NCI-H510A (cell line): ENCODE results near the gene LAMA4.
"Not testable (repeated sequence)": the region's sequence is repeated elsewhere in the genome, so short reads cannot be mapped to it uniquely, and the experiment has no call there.

Experiments used
- DNase-seq: peaks from one replicate; lab custom pipeline; 2025; lab: John Stamatoyannopoulos, UW

The LAMA4 gene

DNA sequence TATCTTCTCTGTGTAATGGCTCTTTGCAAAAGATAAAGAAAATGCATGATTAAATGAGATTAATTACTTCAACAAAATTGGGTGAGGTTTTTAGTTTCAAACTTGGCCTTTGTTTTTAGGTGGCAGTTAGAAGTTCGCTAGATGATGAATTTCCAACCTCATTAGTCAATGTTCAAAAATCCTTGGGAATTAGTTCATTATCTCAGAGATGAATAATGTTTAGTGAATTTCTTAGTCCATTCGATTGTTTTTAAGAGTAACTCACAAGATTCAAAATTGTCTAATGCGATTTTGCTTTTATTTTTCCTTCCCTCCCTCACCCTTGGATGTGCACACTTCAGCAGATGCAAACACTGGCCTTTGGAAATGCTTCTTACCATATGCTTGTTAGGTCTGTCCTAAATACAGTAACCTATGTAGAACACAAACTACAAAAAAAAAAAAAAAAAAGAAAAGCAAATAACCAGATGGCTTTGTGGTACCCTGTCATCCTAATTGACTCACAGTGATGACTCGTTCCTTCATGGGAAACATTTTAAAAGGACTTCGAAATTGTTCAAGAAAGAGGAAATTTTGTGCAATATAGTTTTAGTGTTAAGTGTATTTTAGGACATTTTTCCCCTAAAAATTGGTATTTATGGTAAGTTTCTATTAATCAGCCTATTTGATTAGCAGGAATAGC, 100.3 kb downstream of the LAMA4 start:
- DNase-seq, result no peak

DNA sequence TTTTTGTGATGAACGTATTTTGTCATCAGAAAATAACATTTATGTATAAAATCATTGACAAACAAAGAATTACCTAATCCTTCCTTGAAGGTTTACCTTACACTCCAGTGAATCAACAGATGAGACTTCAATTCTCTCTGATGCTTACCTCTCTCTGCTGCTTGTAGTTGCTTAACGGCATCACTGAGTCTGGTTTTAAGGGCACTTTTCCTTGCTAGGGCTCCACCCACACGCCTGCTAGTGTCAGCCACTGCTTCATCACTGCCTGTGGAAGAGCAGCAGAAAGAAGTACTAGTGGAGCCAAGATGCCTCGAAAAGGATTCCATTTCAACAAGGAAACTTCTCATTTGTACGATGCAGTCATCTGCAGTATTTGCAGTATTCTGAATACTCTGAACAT, 104.0 kb downstream of the LAMA4 start:
- DNase-seq, result no peak

DNA sequence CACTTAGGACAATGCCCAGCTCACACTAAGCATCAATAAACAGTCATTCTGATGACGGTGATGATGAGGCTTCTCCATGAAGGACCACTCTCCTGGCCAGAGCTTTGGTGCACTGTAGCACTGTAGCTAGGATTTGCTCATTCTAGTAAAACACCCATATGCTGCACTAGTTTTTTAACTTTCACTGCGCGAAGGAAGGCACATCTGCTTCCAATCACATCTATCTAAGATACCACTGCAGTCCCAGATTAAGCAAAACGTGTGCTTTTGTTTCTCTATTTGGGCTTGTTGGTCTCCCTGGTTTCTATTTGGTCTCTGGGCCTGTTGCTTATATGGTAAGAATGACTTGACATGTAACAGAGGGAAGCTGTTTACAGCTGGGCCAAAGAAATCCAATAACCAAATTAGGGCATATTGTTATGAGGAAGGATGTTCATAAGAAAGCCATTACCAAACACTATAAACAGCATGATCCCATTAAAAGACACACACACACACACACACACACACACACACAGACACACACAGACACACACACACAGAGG, 104.6 kb downstream of the LAMA4 start:
- no peak for DNase-seq

DNA sequence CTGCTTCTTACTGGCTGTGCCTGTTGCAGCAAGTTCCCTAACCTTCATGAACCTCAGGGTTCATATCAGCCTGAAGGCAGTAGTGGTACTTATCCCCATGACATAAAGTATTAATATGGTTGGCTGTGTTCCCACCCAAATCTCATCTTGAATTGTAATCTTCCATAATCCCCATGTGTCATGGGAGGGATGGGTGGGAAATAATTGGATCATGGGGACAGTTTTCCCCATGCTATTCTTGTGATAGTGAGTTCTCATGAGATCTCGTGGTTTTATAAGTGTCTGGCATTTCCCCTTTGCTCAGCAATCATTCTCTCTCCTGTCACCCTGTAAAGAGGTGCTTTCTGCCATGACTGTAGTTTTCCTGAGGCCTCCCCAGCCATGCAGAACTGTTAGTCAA, 105.1 kb downstream of the LAMA4 start:
- DNase-seq, result no peak

DNA sequence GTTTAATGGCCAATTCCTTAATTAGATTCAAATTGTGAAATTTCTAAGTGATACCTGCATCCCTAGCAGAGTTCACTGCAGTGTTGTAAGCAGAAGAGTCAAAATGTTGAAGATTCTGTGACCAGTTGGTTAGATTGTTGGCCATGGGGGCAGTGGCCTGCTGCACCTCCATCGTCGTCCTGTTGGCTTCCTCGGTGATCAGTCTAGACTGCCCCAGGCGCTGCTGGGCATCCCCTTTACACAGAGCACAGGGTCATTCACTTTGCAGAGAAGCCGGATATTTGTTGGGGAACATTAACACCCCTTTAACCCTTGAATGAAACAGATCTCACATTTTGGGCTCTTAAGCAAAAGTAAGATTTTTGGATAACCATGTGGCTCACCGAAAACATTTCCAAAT, 106.3 kb downstream of the LAMA4 start:
- no peak for DNase-seq

DNA sequence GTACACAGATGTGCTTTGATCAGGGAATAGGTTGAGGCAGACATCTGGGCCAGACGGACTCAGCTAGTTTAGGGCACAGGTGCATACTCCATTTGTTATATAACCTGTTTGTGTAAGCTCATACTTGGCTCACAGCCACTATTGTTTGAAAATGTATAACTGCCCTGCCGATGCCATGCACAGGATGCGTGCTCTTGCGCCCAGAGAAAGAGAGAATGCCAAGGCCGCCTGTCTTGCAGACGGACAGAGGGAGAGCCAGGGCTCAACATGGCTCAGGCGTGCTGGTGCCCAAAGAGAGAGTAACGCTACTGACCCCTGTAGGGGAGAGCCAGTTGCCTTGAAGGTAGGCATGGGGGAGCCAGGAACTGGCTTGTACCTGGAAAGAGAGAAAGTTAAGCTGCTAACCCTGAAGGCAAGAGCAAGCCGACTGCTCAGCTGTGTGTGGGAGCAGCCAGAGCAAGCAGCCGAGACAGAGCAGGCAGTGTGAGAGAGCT, 109.2 kb downstream of the LAMA4 start:
- DNase-seq, result no peak

DNA sequence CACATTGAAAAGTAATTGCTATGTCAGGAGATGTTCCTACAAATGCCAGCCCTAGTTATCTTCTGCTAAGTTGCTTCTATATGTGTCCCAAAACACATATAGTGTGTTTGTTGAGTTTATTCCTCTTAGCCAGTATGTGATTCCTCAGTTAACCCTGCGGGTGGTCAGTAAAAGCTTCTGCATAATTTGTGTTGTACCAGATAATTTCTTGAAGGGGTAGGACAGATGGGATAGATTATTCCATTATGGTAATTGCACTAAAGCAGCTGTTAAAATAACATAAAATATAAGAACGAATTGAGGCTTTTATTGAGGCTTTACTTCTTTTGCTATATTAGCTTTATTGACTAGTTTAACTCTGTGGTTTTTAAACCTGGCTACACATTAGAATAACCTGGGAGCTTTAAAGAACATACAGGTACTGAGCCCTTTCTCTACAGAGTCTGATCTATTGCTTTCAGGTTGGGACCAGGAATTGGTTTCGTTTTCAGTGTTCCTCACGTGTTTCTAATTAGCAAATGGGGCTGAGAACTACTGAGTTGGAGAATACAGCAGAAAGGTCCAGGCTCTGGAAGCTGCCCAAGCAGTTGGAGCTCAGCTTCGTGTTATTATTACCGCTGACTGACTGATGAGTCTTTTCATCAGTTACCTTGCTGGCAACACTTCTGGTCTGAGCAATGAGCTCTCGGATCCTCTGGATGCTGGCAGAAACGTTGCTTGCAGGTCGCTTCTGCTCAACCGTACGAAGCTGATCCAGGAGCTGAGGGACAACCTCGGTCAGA, 110.0 kb downstream of the LAMA4 start:
- no peak for DNase-seq

DNA sequence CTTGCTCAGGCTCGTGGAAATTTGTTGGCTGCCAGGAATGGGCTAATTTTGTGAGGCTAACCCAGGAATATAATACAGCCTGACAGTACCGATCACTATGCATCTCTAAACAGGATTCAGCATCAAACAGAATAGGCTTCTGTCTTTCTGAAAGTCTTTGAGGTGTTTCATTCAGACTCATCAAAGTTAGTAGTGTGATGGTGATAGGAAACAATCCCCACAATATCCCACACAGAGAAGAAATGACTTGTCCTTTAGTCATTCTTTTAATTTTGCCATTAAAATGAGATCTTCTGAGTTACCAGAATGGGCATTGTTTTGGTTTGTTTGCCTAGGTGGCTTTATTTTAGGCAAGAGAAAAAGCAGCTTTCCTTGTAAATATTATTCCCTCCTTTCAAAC, 112.7 kb downstream of the LAMA4 start:
- DNase-seq, result no peak

DNA sequence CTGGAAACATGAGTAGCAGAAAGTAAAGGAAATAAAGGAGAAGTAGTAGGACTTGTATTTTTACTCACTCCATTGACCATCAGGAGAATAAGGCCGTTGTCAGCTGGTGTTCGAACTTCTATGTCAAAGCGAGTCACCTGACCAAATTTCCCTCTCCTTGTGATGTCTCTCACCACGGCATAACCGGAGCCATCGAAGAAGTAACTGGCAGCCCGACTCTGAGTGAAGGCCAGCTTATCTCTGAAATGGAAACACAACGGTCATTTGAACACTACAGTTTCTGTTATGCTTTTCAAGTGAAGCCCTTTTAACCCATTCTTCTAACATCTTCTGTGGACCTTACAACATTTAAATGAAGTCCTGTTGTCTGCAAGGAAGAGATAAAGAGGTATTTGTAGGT, 115.3 kb downstream of the LAMA4 start:
- no peak for DNase-seq

DNA sequence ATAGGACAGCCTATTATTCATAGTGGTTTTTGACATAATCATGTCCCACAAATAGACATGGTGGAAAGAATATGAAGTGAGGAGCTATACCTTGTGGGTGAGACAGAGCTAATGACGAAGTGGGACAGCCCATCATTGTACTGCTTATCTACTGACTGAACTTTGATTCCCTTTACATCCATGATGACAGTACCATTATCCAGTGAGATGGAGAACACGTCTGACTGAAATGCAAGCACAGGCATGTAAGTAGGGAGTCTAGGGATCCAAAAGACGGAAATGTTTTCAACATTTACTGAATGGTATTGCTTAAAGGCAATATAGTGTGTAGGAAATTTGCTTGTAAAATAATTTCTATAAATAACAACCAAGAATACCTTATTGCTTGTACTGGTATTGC, 123.5 kb downstream of the LAMA4 start:
- no peak for DNase-seq

DNA sequence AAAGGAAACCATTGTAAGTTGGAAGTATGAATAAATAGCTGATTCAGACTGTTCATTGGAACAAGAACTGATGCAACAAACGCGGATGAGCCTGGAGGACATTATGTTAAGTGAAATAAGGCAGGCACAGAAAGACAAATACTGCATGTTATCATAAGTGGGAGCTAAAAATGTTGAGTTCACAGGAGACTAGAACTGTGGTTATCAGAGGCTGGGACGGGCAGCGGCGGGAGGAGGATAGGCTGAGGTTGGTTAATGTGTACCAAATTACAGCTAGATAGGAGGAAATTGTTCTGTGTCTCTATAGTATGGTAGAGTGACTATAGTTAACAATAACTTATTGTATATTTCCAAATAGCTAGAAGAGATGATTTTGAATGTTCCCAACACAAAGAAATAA, 126.2 kb downstream of the LAMA4 start:
- DNase-seq, result no peak

DNA sequence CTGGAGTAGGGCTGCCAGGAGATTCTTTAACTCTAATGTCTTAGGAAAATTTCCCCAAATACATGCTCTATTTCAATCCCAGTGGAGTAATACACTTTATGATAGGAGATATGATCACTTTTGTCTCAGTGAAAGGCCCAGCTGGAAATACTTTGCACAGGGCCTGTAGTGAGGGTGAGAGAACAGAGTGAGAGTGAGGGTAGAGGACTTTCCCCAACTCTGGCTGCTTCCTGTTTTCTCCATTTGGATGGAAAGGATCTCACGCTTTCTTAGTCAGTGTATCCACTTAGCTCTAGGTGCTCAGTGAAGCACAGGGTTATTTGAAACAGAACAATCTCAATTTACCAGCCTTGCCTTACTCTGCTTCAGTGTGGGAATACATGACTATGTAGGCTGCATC, 130.4 kb downstream of the LAMA4 start:
- no peak for DNase-seq

DNA sequence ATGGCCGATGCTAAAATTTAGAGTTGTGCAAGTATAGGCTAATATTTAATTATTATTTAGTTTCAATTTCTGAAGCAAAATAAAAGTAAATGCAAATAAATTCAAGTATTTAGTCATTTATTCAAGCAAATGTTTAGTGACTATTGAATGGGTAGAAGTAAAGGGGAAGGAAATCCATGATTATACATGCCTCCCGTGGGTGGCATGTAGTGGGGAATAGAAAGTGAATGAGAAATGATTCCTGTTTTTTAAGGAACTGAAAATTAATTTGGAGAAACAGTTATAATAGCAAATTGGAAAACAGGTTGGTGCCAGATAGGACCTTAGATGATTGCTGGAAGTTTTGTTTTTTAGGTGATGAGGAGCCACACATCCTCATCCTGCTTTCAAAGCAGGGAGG, 131.6 kb downstream of the LAMA4 start:
- no peak for DNase-seq

DNA sequence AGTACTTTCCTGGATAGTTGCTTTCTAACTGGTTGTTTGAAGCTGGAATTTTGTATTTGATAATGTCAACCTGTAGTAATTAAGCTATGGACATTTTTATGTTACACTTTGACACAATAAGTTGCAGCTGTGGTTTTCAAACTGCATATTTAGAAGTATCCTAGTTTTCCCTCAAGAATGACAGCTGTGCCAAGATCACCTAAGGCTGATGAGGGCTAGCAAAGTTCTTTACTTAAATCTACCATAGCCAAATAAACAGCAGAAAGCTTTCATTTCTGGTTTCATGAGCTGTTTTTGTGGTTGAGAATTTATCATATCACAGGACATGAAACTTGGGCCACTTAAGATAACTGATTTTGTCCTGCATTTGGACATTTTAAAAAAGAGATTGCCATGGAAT, 136.3 kb downstream of the LAMA4 start:
- DNase-seq, result no peak

DNA sequence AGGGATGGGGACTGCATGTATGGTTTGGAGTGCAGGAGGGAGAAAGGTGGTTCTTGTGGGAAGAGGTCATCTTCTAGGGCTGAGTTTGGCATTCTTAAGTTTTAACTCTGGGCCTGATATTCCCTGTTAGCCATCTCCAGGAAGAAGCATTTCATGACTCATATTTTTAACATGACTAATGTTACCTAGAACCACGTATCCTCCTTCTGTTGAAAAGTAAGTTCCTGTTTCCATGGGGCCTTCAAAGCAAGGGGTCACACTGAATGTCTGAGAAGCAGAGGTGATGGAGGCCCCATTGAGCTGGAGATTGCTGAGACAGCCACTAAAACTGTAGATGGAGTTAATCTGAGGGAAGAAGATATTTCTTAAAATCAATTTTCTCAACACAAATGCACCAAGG, 136.8 kb downstream of the LAMA4 start:
- no peak for DNase-seq

DNA sequence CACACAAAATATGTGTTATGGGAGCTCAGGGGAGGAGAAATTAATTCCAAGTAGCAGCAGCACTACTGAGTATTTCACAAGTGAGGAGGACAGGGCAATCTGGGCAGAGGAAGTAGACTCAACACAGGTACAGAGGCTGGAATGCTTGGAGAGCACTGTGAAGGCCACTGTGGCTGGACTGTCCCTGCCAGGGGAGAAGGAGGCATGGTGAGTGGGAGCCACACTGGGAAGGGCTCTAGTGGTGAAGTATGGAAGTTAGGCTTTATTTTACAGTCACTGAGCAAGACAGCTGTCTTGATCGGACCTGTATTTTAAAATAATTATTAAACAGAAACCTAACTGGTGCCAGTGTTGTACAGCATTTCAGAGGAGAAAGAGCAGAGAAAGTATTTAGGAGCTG, 138.1 kb downstream of the LAMA4 start:
- DNase-seq, result no peak

DNA sequence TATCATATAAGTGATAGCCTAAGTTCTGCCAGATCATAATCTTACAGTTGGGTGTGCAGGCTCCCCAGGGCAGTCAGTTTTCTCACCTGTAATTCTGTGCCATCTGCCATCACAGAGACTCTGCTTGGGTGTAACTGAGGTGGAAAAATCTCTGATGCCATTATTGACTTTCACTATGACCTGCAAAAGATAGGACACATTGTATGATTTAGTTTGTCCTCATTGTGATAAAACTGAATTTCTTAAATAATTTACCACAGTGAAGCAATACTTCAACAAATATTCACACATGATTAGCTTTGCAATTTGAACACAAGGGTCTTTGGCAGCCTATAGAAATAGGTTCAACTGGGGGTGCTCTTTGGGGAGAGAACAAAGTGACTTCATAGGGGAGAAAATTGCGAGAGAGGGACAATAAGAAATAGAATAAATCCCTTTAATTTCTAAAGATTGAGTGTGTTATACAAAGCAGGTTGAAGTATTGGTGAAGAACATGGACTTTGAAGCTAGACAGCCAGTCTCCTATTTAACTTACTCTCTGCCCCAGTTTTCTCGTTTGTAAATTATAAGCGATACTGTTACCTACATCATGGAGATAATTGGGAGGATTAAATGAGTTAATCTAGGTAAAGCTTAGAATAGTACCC, 139.7 kb downstream of the LAMA4 start:
- DNase-seq, result no peak

DNA sequence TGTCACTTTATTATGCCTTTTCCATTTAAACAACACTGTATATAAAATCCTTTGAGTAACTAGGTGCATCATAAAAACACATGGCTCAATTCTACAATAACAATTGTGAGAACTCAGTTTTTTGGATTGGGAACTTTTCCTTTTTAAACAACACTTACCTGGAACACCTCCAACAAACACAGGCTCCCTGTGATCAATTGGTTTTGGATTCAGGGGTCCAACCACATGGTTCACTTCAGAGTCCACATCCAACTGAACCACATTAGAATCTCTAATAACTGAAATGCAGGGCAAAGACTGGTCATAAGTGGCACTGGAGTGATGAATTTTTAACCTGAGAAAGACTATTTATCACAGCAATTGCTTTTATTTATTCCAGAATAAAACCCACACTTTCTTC, 140.4 kb downstream of the LAMA4 start:
- no peak for DNase-seq

DNA sequence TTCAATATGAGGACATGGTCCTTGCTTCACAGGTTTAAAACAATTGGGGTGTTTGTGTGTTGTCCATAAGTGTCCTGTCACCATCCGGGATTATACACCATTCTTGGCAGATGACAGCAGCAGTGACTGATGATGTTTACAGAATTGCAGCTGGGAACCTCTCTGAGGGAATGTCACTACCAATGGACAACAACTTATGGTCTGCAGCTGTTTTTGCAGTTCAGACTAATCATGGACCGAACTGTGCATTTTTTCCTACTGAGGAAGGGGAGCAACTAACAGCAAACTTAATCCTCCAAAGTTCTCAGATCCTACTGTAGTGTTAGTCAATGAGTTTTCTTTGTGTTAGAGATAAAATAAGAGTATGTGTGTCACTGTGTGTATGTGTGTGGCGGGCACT, 140.9 kb downstream of the LAMA4 start:
- no peak for DNase-seq

DNA sequence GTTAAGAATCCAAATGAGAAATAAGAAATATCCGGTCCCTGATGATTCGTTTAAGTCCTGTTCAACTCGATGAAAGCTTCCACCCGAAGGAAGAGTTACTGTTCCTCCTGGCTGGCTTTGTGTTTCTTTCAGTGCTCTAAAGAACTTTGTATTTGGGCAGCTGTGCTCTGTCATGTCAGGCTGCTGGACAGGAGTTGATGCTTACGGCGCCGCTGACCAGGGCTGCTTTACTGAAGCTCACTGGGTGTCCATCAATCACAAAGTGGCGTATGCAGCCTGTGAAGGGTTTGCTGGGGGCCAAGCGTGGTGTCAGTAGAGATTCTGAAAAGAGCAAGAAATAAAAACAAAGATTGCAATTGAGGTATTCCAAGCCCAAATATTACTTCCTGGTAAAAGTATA, 145.1 kb downstream of the LAMA4 start:
- DNase-seq, result no peak

DNA sequence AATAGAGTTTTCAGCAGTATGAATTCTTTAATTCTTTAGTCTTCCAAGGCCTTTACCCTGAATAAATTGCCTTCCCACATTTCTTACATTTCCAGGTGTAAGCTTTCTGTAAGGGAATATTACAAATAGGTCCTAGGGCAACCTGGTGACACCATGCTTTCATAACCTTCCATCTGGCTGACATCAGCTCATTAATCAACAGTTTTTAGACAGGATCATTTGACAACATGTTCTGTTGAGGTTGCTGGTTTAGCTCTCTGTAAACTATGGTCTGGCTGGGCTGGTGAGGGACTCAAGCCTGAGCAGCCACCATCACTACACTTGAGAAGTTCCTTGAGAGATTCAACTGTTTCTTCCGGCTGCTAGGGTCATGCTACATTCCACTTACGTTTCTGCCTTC, 147.8 kb downstream of the LAMA4 start:
- DNase-seq, result no peak

DNA sequence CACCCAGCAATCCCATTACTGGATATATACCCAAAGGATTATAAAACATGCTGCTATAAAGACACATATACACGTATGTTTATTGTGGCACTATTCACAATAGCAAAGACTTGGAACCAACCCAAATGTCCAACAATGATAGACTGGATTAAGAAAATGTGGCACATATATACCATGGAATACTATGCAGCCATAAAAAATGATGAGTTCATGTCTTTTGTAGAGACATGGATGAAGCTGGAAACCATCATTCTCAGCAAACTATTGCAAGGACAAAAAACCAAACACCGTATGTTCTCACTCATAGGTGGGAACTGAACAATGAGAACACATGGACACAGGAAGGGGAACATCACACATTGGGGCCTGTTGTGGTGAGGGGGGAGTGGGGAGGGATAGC, 148.3 kb downstream of the LAMA4 start:
- not testable (repeated sequence) for DNase-seq

DNA sequence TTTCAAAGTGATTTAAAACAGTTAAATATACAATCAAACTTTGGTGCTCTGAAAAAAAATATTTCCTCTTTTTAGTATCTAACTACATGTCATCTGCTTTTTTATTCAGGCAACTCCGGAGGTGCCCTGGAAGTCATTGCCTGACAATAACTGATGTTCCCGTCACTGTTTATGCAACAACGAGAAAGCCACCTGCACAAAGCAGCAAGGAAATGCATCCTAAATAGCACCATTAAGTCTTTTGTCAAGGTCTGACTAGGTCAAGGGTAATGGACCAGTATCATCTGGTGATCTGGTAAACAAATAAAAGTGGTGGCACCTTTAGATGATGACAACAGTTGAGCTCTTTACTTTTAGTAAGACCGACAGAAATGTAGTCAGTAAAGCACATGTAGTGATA, 153.8 kb downstream of the LAMA4 start:
- no peak for DNase-seq
